ENCODE data around the gene PRDM11.

- TF ChIP-seq POLR2A (IDR thresholded peaks at IDR 0.05) (no peak), POLR2AphosphoS5 (IDR thresholded peaks at IDR 0.05) (no peak)
- TF ChIP-seq, protein P1, sequence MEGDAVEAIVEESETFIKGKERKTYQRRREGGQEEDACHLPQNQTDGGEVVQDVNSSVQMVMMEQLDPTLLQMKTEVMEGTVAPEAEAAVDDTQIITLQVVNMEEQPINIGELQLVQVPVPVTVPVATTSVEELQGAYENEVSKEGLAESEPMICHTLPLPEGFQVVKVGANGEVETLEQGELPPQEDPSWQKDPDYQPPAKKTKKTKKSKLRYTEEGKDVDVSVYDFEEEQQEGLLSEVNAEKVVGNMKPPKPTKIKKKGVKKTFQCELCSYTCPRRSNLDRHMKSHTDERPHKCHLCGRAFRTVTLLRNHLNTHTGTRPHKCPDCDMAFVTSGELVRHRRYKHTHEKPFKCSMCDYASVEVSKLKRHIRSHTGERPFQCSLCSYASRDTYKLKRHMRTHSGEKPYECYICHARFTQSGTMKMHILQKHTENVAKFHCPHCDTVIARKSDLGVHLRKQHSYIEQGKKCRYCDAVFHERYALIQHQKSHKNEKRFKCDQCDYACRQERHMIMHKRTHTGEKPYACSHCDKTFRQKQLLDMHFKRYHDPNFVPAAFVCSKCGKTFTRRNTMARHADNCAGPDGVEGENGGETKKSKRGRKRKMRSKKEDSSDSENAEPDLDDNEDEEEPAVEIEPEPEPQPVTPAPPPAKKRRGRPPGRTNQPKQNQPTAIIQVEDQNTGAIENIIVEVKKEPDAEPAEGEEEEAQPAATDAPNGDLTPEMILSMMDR (IDR thresholded peaks at IDR 0.05 in 8 of 11, conservative IDR thresholded peaks at IDR 0.05 in 3 of 11): no peak
These were observed 25.1 kb downstream of the PRDM11 start for GRCh38 chr11:45171550-45171949.

Data from spleen (tissue), 7 donors.